Body of pancreas (tissue), 4 donors: ENCODE results near the gene NRXN2.

ENCODE experiments used
- CTCF ChIP-seq, 7 experiments: fragments of 450-650 bp in 4 of 7; fragments of 200-600 bp in 3 of 7; sonication (generic) in 3 of 7; IDR thresholded peaks; one replicate each; pipeline ENCODE4 v1.5.1; 2016 to 2019; ENCODE audit warnings: antibody characterized with exemption in 7 of 7
- POLR2A ChIP-seq, 3 donors: fragments of 450-650 bp; IDR thresholded peaks; one replicate each; pipeline ENCODE4 v1.6.1; 2016; ENCODE audit warnings: antibody characterized with exemption in 3 of 3, mild to moderate bottlenecking in 2 of 3

- TF ChIP-seq CTCF (IDR thresholded peaks at IDR 0.05) (no peak), POLR2A (IDR thresholded peaks at IDR 0.05) (no peak)
Observed at GRCh38 chr11:64660205-64660604, 62.8 kb downstream of the NRXN2 start.
